Mesenteric fat pad (tissue), 1 donor: Measurements from ENCODE around the gene C15orf40. TPM values are rescaled to one million over a fixed set of nuclear protein-coding genes. Genes with fewer than 3 reads are reported as not detected.
A peak's percentile ranks its signal among the peaks of the same experiment; 100 is the strongest.

Experiments used
- DNase-seq: peaks from one replicate; pipeline ENCODE4 v3.0.0-alpha.2; 2020; ENCODE audit warnings: low spot score
- total RNA-seq: library from RNA; stranded (reverse); fragmentation: NEBNext Ultra II Directional; extraction: Animal tissue kit (Norgen Biotek cat#: 25700); gene quantifications from one replicate; pipeline ENCODE4 v1.2.1, GENCODE V29; 2021
- donor health status: DM: yes; HTN: yes; CAD: no.

Gene C15orf40
- total RNA-seq, 1 donor from 2014 or later: 21.5 TPM

GRCh38 chr15:82995076-82995475 is 16.4 kb downstream of the C15orf40 start:
- DNase-seq: no peak

DNA sequence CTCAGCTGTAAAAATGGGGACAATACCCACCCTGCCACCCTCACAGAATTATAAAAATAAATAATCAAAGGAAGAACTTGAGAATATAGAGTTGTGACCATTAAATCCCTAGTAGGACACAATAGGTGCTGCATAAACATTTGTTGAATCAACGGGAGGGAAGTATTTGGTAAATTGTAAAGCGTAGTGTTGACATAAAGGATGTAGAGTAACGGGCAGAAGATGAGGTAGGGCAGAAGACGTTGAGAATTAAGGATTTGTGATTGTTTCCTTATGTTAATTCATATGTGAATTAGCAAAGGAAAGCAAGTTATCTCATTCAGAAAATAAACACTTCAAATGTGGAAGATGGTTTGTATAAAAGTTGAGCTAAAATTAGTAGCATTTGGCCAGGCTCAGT is 18.3 kb downstream of the C15orf40 start:
- no peak for DNase-seq

- no peak for DNase-seq
Observed at GRCh38 chr15:82992436-82992998, 18.9 kb downstream of the C15orf40 start.

GRCh38 chr15:82986442-82986780 is 25.0 kb downstream of the C15orf40 start:
- no peak for DNase-seq

DNA sequence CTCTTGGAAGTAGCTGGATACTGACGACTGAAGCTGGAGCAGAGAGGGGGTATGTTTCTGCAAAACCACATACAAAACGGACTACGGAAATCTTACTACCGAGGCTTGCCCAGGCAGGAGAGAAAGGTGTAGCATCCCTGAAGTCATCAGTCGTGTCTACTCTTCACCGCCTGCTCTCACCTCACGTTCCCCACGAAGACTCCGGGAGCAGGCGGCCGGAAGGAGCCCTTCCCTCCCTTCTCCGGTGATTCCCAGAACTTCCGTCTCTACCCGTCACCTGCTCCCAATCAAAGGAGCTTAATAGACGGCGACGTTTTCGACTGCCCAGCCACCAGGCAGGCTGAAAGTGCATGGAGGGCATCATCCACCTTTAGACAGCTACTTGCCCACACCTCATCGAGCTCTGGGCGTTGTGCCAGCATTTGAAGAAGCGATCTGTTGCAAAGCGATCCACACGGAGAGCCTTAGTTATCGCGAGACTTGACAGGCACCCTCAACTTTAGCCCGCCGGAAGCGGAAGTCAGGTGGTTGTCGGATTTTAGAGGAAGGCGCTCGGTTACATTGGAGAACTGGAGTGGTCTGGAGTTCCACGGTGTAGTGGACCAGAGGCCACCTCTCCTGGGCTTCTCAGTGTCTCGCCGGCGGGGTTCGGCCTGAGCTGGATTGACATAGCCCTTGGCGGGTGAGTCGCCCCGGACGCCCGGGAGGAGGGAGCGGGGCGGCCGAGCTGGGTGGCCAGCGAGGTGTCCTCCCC is 25.6 kb downstream of the C15orf40 start, which contains the start of gene RAMAC:
Gene RAMAC (plus strand): TSS at position 523 of the 754 bp plus-strand sequence. CDS start 2,809 bp downstream, outside the sequence.
- peak; percentile 95 for DNase-seq

DNA sequence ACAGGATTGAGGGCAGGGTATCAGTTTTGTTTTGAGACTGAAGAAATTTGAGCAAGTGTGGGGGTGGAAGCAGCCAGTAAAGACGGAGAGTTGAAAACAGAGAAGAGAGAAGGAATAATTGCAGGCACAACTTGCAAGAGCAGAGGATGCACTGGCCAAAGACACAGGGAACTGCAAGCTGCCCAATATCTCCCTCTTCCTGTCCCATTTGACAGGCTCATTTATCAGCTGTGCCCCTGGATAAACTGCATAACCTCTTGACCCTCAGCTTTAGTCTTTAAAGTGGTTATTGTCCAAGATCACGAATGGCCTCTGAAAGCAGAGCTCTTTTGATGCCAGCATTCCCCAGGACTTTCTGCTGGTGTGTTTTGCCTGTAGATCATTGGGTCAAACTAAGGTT is 30.5 kb downstream of the C15orf40 start:
- no peak for DNase-seq

DNA sequence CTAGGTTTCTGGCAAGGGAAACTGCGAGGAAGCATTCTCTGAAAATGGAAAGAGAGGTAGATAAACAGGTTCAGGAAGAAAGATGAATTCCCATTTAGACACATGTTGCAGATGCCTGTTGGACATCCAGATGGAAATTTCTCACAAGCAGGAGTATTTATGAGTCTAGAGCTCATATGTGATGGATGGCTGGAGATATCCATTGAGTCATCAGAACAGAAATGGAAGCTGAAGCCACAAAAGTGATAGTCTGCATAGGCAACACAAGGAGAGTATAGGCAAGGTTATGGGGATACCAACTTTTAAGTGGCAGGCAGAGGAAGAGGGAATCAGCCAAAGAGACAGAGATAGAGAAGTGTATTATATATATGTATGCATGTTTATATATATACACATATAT is 31.7 kb downstream of the C15orf40 start:
- DNase-seq: no peak

- no peak for DNase-seq
Observed at GRCh38 chr15:82978438-82978837, 33.0 kb downstream of the C15orf40 start.

GRCh38 chr15:82977076-82977475 is 34.4 kb downstream of the C15orf40 start:
- no peak for DNase-seq

DNA sequence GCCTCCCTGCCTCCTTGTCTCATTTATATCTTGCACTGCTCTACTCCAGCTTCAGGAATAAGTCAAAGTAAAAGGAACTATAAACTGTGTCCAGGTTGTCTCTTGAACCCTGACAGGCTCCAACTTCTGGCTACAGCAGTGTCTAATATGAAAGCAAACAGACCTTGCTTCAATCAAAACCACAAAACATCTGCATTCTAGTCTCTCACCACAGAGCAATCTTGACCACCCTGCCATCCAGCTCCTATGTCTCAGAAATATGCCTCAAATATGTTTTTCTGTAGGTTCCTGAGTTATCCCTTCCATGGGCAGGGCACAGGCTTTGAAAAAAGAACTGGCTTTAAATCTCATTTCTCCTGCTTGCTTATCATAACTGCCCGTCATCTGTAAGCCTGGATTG is 38.4 kb downstream of the C15orf40 start:
- no peak for DNase-seq

DNA sequence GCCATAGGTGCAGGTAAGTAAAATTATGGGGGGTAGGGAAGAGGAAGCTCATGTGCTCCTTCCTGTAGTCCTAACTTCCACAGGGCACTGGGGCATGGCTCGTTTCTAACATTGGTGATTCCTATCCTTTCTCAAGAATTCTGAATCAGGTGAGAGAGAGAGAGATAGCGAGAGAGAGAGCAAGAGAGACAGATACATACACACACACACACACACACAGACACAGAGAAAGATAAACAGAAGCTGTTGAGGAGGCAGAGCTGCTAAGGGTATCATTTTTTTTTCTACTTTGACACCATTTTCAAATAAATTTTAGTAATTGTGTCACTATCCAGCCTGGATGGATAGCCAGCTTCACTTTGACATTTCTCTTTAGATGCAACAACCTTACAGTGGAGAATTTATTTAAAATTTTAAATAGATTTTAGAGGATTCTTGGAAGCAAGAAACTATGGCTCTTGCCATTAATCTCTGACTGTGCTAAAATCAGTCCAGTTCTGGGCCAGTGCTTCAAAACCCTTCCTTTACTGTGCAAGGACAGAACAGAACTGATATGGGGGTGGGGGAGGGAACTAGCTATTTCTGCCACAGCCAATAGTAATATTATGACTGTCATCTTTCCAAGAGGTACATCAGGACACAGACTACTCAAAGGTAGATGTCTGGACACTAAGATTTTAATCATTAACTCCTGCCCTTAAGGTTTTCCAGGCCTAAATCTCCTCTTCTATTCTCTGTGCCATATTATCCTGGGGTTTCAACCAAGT is 40.0 kb downstream of the C15orf40 start:
- no peak for DNase-seq

DNA sequence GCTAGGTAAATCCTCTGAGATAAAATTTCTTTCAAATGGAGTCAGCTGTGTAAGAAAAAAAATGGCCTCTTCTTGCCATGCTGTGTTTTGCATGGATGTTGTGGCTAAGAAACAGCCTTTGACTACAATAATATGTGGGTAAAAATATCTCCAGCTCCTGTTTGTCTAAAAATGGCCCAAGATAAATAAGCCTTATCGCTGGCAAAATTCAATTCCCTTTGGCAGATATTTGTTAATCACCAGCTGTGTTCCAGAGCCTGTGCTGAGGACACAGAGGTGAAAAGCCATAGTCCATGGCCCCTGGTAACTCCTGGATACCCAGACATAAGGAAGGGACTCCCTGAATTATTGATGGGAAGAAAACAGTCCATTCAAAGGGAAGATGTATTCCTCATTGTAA is 40.7 kb downstream of the C15orf40 start:
- DNase-seq: no peak

- DNase-seq: no peak
Observed at GRCh38 chr15:82970078-82970686, 41.3 kb downstream of the C15orf40 start.

DNA sequence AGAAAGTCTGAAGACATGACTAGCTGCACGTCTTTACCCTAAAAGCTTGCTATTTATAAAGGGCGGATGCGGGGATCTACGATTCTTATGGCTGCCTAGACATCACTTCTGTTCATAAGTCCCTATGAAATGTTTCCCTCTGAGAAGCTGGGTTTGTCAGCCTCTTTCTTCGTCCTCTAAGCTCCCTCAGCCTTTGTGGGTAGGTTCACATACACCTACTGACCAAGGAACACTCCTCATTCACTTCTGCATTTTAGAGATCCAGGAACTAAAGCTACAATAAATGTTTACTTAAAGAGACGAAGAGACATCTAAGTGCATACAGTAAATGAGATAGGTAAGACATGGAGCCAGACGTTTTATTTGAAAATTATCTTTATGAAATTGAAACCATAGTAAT is 42.1 kb downstream of the C15orf40 start:
- no peak for DNase-seq

DNA sequence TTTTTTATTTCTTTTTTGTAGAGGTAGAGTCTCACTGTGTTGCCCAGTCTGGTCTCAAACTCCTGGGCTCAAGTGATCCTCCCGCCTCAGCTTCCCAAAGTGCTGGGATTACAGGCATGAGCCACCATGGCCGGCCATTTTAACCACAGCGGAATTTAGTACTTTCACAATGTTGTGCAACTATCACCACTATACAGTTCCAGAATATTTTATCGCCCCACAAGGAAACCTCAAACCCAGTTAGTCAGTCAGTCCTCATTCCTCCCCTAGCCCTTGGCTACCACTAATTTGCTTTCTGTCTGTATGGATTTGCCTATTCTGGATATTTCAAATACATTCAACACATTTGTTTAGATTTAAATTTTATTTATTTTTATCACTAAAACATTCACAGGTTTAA is 43.4 kb downstream of the C15orf40 start:
- no peak for DNase-seq

DNA sequence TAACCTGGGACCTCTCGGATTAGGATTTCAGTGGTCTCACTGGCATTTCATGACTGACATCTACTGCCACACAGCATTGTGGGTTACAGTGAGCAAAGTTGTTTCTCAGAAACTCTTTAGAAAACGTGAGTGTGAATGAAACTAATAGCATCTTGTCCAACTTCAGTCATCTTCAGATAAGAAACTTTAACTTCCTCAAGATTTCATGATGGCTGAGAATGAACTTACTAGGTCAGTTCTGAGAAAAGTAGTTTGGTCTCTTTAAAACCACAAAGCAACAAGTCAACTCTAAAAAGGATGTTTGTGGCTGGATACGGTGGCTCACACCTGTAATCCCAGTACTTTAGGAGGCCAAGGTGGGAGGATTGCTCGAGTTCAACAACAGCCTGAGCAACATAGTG is 44.8 kb downstream of the C15orf40 start:
- no peak for DNase-seq

DNA sequence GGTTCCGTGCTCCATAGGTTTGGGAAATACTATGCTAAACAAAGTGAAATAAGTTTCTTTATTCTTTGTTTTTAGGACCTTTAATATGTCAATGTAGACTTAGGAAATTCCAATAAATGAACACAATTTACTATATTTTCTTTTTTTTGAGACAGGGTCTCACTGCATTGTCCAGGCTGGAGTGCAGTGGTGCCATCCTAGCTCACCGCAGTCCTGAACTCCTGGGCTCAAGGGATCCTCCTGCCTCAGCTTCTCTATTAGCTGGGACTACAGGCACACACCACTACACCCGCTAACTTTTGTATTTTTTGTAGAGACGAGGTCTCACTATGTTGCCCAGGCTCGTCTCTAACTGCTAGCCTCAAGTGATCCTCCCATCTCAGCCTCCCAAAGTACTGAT is 46.5 kb downstream of the C15orf40 start:
- DNase-seq: no peak

GRCh38 chr15:82963471-82964341 is 47.7 kb downstream of the C15orf40 start:
- no peak for DNase-seq

- no peak for DNase-seq
Observed at GRCh38 chr15:82960766-82961165, 50.7 kb downstream of the C15orf40 start.

- DNase-seq: no peak
Observed at GRCh38 chr15:82959423-82959822, 52.0 kb downstream of the C15orf40 start.

GRCh38 chr15:82958638-82959037 is 52.8 kb downstream of the C15orf40 start:
- DNase-seq: no peak
